ENCODE measurements around the gene THSD4.
"Not testable (repeated sequence)": the region's sequence is repeated elsewhere in the genome, so short reads cannot be mapped to it uniquely, and the experiment has no call there.

THSD4 gene

GRCh38 chr15:71350622-71351378 is 235.5 kb downstream of the THSD4 start:
- no peak for DNase-seq (ENCODE audit: low spot score)

DNA sequence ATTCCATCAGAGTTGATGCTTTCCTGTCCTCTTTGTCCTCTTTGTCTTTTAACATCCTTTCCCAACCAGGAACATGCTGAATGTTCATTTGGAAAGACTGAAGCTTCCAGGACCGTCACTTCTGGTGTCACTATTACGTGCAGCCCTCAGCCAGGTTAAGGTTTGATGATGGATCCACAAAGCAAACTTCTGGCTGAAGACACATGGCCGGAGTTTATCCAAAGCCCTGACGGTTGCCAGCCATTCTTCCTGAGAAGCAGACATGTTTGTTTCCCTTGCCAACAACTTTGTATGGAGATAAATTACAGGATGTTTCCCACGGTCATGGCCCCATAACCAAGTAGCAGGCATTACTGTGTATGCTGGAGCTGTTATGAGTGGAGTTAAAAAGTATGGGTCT is 236.9 kb downstream of the THSD4 start:
- DNase-seq (ENCODE audit: low spot score), result no peak

GRCh38 chr15:71352765-71353164 is 237.5 kb downstream of the THSD4 start:
- DNase-seq (ENCODE audit: low spot score), result no peak

DNA sequence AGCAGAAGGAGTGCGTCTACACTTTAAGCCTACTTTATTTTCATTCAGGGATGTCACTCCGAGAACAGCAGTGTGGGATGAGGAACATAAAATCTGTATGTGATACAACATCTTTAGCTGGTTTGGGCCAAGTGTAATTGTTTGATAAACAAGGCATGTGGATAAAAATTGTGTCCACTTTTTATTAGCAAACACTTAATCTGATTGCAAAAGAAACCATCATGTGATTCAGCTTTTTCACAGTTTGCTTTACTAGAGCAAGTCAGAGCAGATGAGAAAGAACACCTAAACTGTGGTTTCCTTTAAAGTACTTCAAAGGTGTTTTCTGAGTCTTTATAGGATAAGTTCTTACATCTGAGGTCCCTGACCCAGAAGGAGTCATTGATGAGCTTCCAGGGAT is 237.9 kb downstream of the THSD4 start:
- DNase-seq (ENCODE audit: low spot score), result no peak

- no peak for DNase-seq (ENCODE audit: low spot score)
Measured at GRCh38 chr15:71355268-71355667, 240.0 kb downstream of the THSD4 start.

- no peak for DNase-seq (ENCODE audit: low spot score)
Measured at GRCh38 chr15:71357321-71357732, 242.1 kb downstream of the THSD4 start.

DNA sequence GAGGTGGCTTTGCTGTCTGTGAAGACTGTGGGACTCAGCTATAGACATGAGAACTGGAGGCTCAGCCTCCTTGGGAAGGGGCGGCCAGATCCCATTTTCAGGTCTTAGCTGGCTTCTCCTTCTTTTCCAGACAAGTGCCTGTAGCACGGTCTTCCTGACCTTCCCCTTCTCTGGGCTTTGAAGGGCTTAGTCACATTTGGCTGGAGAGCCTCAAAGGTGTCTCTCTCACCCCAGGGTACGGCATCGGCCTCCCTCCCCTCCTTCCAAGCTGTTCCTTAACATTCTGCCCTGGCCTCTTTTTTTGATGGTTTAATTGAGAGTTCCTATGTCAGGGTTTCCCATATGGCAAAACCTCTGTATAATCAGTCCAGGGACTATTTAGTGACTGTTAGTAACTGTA is 242.7 kb downstream of the THSD4 start:
- no peak for DNase-seq (ENCODE audit: low spot score)

GRCh38 chr15:71359246-71359645 is 244.0 kb downstream of the THSD4 start:
- no peak for DNase-seq (ENCODE audit: low spot score)

DNA sequence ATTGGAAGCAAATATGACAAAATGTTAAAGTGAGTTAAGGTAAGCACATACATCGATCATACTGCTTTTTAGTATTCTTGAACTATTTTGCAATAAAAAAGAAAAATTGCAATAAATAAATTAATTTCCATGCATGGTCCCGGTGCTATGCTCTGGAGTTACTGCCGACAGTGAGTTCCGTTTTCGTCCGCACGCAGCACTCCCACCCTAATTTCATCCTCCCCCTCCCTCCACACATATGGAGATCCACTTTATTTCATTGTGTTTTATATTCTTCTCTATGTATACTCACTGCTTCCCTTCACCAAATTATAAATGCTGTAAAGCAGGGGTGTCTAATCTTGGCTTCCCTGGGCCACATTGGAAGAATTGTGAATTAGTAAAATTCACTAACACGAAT is 247.3 kb downstream of the THSD4 start:
- DNase-seq (ENCODE audit: low spot score), result no peak

- no peak for DNase-seq (ENCODE audit: low spot score)
Measured at GRCh38 chr15:71362987-71363968, 248.0 kb downstream of the THSD4 start.

DNA sequence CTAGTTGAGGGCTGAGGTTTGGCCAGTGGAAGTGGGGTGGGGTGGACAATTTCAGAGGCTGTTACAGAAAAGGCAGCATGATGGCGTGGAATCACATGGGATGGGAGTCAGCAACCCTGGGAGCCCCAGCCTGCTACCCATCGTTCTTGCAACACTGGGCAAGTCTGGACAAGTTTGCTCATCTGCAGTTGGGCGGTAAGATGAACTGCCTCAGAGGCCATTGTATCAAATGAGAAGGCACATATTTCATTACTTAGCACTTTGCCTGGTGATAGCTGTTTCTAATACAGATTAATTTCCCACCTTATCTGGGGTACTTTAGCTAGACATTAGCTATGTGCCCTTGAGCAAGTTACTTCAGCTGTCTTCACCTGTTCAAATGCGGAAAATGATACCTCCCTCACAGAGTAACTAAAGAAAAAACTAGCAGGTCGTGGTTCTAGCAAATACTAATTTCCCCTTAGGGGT is 248.9 kb downstream of the THSD4 start:
- DNase-seq (ENCODE audit: low spot score), result no peak

GRCh38 chr15:71366522-71366921 is 251.3 kb downstream of the THSD4 start:
- DNase-seq (ENCODE audit: low spot score), result no peak

DNA sequence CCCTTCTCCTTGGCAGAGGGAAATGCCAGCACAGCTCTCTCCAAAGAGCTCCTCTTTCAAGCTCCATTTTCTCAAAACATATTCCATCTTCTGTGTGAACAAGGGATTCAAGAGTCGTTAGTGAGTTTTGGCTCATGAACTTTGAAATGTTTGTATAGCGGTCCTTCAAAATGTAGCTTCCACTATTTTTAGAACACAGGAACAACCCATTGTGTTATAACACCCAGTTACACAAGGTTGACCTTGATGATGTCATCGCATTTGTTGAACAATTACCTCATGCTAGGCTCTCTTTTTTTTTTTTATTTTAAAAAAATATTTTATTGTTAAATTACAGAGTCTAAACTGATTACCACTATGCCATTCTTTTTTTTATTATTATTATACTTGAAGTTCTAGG is 251.7 kb downstream of the THSD4 start:
- no peak for DNase-seq (ENCODE audit: low spot score)

DNA sequence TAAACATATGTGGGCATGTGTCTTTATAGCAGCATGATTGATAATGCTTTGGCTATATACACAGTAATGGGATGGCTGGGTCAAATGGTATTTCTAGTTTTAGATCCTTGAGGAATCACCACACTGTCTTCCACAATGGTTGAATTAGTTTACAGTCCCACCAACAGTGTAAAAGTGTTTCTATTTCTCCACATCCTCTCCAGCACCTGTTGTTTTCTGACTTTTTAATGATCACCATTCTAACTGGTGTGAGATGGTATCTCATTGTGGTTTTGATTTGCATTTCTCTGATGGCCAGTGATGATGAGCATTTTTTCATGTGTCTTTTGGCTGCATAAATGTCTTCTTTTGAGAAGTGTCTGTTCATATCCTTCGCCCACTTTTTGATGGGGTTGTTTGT is 252.5 kb downstream of the THSD4 start:
- DNase-seq (ENCODE audit: low spot score), result not testable (repeated sequence)

DNA sequence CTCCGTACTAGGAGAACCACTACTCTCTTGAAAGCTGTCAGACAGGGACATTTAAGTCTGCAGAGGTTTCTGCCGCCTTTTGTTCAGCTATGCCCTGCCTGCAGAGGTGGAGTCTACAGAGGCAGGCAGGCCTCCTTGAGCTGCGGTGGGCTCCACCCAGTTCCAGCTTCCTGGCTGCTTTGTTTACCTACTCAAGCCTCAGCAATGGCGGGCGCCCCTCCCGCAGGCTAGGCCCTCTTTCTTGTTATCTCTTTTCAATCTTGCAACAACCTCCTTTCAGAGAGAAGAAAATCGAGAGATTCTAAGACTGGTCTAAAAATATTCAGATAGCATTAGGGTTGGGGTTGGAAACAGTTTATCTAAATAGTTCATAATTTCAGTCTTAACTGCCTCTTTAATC is 257.5 kb downstream of the THSD4 start:
- DNase-seq (ENCODE audit: low spot score), result not testable (repeated sequence)

DNA sequence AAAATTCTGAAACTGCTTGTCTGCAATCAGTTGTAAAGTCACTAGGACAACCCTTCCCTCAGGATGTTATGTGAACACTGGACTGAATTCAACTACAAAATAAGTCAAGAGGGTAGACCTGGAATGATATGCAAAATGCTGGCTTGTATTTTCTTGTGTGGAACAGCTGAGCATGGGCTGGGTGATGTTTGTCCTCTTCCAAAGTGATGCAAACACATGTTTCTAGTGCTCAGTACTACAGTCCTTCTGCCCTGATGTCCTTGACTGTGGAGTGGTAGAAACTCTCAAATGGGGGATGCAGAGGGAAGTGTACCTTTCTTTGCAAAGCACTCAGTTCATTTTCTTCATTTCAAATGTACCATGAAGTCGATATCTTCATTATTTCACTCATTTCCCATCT is 258.6 kb downstream of the THSD4 start:
- DNase-seq (ENCODE audit: low spot score), result no peak

GRCh38 chr15:71374607-71375352 is 259.5 kb downstream of the THSD4 start:
- no peak for DNase-seq (ENCODE audit: low spot score)

DNA sequence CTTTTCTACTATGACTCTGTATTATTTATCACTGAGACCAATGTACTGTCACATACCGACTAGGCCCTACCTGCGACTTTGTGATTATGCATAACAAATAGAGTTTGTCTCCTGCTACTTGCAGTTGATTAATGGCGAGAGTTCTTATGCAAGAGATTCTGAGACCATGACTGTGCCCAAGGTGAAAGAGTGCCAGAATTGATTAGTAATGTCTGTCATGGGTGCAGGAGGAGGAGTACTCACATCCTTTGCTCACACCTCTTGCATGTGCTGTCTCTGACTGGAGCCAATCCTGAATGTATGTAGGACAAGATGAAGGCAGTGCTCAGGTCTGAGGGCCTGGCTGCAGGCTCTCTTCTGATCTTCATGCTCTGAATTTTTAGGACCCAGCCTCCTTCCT is 260.7 kb downstream of the THSD4 start:
- DNase-seq (ENCODE audit: low spot score), result no peak

DNA sequence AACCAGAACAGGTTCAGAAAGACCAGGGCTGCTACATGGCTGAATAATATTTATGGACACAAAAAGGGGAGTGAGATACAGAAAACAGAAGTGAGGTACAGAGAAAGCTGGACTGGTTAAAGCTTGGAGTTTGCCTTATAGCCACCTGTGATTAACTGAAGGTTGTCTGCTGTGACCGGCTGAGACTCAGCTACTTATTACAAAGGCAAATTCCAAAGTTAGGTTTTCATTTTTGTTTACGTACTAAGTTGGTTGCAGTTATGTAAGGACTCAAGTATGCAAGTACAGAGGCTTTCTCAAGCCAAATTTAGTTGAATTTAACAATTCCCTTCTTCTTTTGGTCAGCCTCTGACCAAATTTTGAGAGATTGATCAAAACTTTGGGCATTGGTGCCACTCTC is 264.6 kb downstream of the THSD4 start:
- DNase-seq (ENCODE audit: low spot score), result no peak

DNA sequence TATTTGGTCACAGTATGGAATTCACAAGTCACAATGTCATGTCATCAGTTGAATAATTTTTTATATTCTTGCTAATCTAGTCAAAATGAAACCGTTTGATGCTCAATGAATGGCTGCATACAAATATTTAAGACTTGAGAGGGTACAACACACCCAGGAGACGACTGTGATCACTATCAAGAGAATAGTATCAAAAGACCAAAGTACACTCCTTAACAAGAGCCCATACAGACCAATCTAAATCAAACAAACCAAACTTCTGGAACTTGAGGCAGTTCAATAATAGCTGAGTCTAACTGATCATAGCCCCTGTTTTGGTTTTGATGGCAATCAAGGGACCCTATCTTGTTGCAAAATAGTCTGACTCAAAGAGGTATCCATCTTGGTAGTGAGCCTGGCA is 265.1 kb downstream of the THSD4 start:
- no peak for DNase-seq (ENCODE audit: low spot score)

- DNase-seq (ENCODE audit: low spot score), result no peak
Measured at GRCh38 chr15:71384501-71384900, 269.2 kb downstream of the THSD4 start.

DNA sequence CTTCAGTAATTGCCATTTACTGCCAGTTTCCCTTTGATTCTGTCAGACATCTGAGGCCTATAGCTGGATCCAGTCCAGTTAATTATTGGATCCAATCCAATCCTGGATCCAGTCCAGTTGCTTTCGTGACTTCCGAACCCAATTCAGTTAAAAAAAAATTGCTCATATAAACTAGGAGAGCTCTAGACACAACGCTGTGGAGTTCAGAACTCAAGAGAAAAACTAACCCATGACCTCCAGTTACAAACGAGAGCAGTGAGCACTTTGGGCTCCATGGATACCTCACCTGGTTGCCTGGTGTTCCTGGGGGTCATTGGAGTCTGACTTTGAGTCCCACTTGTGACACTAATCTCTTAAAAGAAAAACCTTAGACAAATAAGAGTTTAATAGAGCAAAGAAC is 269.8 kb downstream of the THSD4 start:
- DNase-seq (ENCODE audit: low spot score), result no peak
